SH-SY5Y (cell line): ENCODE results near the gene USH2A.

Source experiments
- GATA2 ChIP-seq: IDR thresholded peaks from 2 replicates; pipeline ENCODE4 v1.6.1; 2011; ENCODE audit warnings: mild to moderate bottlenecking, low read depth, low read length
- GATA3 ChIP-seq: IDR thresholded peaks from 2 replicates; pipeline ENCODE4 v1.6.1; 2011; ENCODE audit warnings: low read depth, mild to moderate bottlenecking, low read length, moderate library complexity

DNA sequence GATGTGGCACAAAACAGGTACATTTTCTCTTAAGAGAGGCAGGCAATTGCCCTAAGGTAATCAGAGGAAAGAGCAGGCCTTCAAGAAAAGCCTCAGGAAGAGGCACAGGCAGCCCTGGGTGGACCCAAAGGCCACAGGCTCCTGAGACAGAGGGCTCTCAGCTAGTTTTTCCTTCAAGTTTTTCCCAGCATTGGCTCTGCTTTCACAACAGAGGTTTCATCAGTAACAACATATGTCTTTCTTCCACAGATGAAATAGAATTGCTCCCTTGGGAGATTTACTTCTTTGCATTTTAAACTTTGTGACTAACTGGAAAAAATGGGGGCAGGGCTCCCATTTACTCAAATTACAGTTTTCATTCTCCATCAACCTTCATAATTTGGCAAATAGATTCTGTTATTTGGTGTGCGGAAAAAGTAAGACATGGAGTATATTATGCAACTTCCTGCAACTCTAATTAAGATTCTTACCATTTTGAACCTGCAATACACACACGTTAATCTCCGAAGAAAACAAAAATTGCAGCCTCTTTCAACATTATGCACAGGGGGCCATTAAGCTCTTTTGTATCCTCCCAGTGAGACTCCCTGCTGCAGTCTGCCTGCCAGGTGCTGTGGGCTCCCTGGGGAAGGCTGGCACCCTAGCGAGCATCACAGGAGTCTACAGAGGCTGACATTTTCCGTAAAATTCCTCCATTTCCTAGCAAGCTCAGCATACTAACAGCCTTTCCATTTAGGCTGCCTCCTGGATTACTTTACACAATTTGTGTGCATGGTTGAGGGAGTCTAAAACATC is 282.3 kb downstream of the USH2A start:
- no peak for TF ChIP-seq GATA2
- TF ChIP-seq GATA3: no peak
